Posterior vena cava (tissue), 2 donors: ENCODE results near the gene MSL3B.

ENCODE experiments used
- DNase-seq: peaks from one replicate; pipeline ENCODE4 v3.0.0-alpha.2; 2020; ENCODE audit warnings: low spot score
- intact Hi-C, 2 donors: fragments of 100-400 bp; cut with DNase I; formaldehyde crosslinking; loops; one replicate each; pipeline versions ENCODE4 v1.14.1 to v1.14.2; 2022 to 2023
- donor health status: DM: yes; HTN: yes; CAD: no.
- donor health status: DM: yes; HTN: yes; CAD: no.

The MSL3B gene

DNA sequence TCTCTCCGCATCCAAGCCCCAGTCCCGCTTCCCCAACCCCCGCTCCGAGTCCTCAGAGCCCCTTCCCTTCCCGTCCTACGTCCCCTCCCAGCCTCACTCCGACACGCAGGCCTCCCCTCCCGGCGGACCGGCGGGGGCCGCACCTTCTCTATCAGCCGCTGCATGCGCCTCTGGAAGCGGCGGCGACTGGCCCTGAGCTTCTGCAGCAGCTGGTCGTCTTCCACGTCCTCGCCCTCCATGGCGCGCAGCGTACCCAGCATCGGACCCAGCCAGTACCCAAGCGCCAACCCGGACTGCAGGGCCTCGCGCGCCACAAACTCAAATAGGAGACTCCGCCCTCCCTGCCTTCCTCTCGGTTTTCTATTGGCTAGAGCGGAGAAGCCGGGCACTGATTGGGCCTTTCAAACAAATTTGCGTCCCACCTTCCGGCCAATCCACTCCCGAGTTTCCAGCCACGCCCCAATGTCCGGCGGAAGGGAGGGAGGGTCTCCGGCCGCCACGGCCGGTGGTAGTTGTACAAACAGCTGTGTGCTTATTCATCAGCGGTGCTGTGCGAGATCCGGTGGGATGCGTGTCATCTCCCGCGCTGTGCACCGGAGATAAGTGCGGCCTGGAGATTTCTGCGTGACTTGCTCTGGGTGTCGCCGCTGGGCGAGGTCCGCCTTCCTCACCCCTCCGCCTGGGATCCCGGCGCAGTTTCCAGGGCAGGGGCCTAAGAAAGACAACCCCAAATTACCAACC lies 13.8 kb downstream of the MSL3B start, which contains the start of gene HJURP:
HJURP (minus strand) TSS at position 295 of the 741 bp plus-strand sequence; CDS start at position 260, 35 bp downstream.
- intact Hi-C loops: no loop called here
- peak; percentile 96 for DNase-seq

DNA sequence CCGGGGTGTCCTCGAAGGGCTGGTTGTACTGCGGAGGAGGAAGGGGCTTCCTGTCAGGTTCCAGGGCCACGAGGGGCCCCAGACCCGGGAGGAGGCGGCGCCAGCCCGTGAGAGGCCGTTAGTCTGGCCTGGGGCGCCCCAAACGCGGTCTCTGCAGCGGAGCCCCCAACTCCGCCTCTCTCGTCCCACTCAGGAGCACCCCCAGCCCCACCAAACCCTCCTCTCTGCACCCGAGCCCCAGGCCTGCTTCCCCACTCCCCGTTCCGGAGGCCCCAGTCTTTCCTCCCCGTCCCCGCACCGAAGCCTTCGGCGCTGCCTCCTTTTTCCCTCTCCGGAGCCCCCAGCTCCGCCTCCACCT lies 14.3 kb downstream of the MSL3B start:
- intact Hi-C loops: no loop called here
- DNase-seq: peak; percentile 76

DNA sequence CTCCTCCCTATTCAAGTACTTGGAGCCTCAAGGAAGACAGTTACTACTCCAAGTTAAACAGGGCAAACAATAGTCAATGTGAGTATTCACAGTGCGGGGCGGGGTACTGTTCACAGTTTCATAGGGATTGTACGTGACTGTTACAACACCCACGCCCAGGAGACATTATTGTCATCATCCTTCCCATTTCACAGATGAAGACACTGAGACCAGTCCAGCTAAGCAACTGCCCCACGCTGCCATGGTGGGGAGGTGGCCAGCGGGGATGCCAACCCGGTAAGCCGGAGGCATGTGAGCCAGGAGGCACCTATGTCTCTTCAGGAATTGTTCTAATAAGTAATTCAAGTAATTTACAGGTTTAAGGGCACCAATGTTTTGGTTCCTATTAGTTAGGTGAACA lies 14.8 kb downstream of the MSL3B start:
- peak; percentile 31 for DNase-seq
- intact Hi-C loops: no loop called here

- peak; percentile 59 for DNase-seq
- intact Hi-C loops: no loop called here
Measured at GRCh38 chr2:233852056-233852455, 16.1 kb downstream of the MSL3B start.

DNA sequence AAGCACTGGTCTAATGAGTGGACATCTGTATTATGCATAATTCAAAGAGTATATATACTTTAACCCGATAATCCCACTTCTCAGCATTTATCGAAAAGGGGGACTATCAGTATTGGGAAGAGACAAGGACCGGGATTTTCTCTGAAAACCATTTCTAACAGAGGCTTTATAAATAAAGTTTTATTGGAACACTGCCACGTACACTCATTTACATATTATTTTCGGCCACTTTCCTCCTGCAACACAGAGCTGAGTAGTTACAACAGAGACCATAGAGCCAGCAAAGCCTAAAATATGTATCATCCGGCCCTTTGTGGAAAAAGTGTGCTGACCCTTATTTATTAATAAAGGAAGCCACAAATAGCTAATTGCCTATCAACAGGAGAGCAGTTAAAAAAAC lies 17.0 kb downstream of the MSL3B start:
- intact Hi-C loops: no loop called here
- DNase-seq: no peak

- intact Hi-C loops: no loop called here
- peak; percentile 37 for DNase-seq
Measured at GRCh38 chr2:233850745-233851144, 17.4 kb downstream of the MSL3B start.

- peak; percentile 36 for DNase-seq
- intact Hi-C loops: no loop called here
Measured at GRCh38 chr2:233849607-233850271, 18.4 kb downstream of the MSL3B start.

DNA sequence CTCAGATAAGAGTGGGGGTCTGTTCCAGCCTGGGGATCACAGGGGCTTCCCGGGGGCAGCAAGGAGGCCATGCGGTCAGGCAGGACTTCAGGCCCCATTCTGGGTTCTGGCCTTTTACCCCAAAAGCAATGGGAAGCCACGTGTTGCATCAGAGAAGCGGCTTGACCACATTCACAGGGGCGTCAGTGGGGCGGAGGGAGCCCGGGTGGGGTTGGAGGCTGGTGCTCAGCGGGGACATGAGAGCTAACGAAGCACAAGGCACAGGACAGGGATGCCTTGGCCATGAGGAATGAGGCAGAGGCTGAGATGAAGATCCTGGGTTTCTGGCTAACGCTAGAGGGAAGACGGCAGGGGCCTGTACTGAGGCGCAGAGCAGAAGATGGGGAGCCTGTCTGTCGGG lies 19.9 kb downstream of the MSL3B start:
- peak; percentile 65 for DNase-seq
- intact Hi-C loops: no loop called here

DNA sequence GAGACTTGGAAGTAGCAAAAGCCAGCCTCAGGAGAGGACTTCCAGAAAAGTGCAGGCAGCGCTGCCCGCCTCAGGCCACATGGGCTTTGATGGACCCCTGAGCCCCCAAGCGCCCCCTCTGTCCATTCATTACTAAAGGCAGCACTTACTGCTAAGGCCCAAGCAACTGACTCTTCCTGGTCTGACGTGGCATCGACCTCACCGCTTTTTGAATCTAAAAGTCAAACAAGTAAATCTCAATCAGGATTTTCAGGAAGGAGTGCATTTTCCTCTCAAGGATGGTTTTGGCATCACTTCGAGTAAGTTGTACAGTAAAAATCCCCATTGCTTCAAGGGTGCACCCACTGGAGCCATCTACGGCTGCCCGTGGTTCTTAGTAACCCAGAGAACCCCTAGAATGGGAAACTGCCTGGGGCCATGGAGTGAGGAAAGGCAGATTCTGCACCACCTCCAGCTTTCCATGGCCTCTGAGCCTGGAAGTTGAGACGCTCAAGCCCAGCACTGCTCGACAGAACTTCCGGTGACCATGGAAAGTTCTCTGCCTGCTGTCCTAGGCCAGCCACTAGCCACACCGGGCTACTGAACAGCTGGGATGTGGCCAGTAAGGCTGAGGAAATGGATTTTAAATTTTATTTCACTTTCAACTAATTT lies 20.8 kb downstream of the MSL3B start:
- peak; percentile 64 for DNase-seq
- intact Hi-C loops: no loop called here

DNA sequence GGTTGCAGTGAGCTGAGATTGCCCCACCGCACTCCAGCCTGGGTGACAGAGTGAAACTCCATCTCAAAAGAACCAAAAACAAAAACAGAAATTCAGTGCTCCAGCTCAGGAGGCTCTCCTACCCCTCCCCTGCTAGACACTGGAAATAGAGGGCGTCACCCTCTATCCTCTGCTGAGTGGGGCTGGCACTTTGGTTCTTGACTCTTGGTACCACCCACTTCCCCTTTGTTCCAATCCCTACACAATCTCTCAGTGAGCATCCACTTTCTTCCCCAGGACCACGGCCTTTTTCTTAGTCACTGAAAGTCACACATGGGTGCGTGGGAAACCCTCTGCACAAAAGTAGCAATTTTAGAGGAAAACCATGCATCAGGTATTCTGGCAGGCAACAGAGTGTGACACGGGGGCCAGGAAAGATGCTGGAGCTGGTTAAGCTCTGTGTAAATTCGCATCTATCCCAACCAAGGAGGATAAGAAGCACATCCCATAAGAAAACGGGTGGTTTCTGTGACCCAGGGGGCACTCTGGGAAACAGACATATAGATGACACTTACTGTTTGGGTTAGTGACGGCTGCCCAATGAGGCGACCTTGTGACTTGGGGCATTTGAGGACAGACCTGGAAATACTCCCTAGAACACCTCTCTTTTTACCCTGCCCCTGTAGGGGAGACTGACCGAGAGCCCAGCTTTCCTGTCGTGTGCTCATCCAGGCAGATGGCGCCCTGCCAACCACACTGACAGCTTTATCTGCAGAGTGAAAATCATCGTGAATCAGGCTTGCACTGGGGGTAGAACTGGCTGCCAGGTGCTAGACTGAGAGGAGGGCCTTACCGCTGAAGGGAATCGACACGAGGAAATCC lies 21.6 kb downstream of the MSL3B start:
- intact Hi-C loops: no loop called here
- peak; percentile 38 for DNase-seq

DNA sequence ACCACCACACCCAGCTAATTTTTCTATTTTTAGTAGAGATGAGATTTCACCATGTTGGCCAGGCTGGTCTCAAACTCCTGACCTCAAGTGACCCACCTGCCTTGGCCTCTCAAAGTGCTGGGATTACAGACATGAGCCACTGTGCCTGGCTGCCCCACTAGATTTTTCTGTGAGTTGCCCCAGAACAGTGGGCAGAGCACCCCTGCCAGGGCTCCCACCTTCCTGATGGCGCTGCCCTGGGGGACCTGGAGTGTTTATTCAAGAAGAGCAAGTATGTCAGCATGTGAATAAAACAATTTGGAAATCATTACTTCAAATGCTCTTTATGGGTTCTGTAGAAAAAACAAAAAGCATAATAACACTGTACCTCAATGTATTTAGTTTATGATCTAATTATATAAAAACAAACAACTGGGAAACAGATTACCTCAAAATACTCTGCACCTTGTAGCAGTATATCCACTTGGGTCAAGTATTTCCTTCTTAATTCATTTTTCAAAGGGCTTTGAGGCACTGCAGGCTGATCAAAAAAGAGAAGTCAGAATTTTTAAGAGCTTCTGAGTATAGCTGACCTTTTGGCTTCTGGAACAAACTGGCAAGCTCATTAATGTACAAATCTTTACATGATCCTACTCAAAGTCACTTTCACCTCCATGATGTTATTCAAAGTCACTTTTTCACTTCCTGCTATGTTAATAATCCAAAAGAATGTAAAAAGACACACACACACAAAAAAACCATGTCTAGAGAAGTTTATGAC lies 22.7 kb downstream of the MSL3B start:
- intact Hi-C loops: no loop called here

GRCh38 chr2:233844836-233845235 lies 23.4 kb downstream of the MSL3B start:
- intact Hi-C loops: no loop called here
- no peak for DNase-seq

More for the DNA sequence above, 22.7 kb downstream of the MSL3B start:
- peak; percentile 57 for DNase-seq

DNA sequence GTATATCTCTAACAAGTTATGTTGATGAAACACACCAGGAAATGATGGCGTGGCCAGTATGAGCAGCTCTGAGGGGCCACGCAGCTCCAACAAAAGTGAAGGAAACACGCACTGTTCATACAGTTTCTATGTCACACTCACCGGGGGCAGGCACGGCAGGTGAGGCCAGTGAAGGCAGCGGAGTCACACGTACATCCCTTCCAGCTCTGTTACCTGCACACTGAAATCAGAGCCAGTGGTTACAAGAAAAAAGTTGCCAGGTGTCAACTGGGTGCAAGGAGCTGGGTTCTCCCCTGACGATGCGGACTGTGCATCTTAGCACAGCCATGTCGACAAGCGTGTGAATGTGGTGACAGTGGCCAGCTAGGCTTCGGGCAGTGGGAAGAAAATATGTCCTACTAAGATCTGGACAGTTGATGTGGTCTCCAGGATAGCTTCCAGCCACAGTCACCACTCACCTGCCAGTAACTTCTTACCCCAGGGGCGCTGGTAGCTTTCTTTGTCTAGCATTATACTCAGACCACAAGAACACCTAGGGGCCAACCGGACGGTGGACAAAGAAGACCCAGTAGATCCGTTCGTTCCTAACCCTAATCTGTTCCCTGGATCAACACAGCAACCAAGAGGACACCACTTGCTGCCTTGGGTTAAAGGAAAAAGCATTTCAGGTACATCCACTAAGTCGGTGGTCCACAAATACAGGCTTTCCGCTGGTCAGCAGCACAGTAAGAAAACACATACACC lies 23.9 kb downstream of the MSL3B start:
- DNase-seq: peak; percentile 67
- intact Hi-C loops: no loop called here

GRCh38 chr2:233841183-233841582 lies 27.0 kb downstream of the MSL3B start:
- intact Hi-C loops: no loop called here
- no peak for DNase-seq

GRCh38 chr2:233840520-233840919 lies 27.7 kb downstream of the MSL3B start:
- DNase-seq: peak; percentile 50
- intact Hi-C loops: no loop called here

- peak; percentile 51 for DNase-seq
- intact Hi-C loops: no loop called here
Measured at GRCh38 chr2:233839447-233839820, 28.8 kb downstream of the MSL3B start.

GRCh38 chr2:233838726-233839446 lies 29.3 kb downstream of the MSL3B start:
- intact Hi-C loops: no loop called here
- DNase-seq: peak; percentile 76

GRCh38 chr2:233838251-233838650 lies 29.9 kb downstream of the MSL3B start:
- intact Hi-C loops: no loop called here
- DNase-seq: peak; percentile 35
